MM.1S (cell line): ENCODE measurements around the gene ANKRD2.

Experiments
- EZH2 ChIP-seq: fragments of 300-600 bp; sonication (generic); optimal IDR thresholded peaks from 2 replicates; pipeline ENCODE3; 2017; ENCODE audit warnings: low read depth, mild to moderate bottlenecking, antibody characterized with exemption, low read length, mixed read lengths
- EZH2phosphoT487 ChIP-seq: fragments of 300-600 bp; sonication (generic); IDR thresholded peaks from 2 replicates; pipeline ENCODE4 v1.6.1; 2018; ENCODE audit warnings: antibody characterized with exemption, low read length
- TF ChIP-seq, protein P1 (sequence below): fragments of 300-600 bp; sonication (generic); IDR thresholded peaks from 2 replicates; pipeline ENCODE4 v1.5.1; 2016; ENCODE audit warnings: antibody characterized with exemption, low read length, mixed read lengths

DNA sequence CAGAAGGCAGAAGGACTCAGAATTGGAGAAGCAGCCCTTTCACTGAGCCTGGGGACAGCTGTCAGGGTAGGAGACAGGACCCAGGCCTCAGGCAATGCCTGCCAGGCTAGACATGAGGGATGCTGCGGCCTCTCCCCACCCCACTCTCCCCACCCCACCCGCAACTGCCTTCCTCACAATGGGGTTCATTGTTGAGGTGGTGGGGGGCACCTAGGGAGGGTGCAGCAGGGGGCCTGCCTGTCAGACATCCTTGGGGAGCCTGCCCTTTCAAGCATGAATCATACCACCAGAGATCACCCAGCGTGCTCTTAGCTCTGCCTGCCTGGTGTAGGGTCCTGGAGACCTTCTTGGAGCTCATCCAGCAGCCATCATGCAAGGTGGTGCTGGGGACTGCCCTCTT, 16.9 kb downstream of the ANKRD2 start, which contains the start of gene C10orf62:
- TF ChIP-seq, protein P1, sequence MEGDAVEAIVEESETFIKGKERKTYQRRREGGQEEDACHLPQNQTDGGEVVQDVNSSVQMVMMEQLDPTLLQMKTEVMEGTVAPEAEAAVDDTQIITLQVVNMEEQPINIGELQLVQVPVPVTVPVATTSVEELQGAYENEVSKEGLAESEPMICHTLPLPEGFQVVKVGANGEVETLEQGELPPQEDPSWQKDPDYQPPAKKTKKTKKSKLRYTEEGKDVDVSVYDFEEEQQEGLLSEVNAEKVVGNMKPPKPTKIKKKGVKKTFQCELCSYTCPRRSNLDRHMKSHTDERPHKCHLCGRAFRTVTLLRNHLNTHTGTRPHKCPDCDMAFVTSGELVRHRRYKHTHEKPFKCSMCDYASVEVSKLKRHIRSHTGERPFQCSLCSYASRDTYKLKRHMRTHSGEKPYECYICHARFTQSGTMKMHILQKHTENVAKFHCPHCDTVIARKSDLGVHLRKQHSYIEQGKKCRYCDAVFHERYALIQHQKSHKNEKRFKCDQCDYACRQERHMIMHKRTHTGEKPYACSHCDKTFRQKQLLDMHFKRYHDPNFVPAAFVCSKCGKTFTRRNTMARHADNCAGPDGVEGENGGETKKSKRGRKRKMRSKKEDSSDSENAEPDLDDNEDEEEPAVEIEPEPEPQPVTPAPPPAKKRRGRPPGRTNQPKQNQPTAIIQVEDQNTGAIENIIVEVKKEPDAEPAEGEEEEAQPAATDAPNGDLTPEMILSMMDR = no peak
- no peak for TF ChIP-seq EZH2
- no peak for TF ChIP-seq EZH2phosphoT487
